ENCODE measurements around the gene BCL11B.
"Not testable (repeated sequence)": the region's sequence is repeated elsewhere in the genome, so short reads cannot be mapped to it uniquely, and the experiment has no call there.

The BCL11B gene

GRCh38 chr14:99188731-99189191, 83.2 kb downstream of the BCL11B start:
- no peak for TF ChIP-seq CTCF (conservative IDR thresholded peaks at IDR 0.05; ENCODE audit: low read depth)

GRCh38 chr14:99187858-99188257, 84.1 kb downstream of the BCL11B start:
- no peak for TF ChIP-seq CTCF (conservative IDR thresholded peaks at IDR 0.05; ENCODE audit: low read depth)
- DNase-seq (ENCODE audit: low spot score), result no peak
- CTCF ChIA-PET, result interaction anchor here (0.6 kb wide), 2 partner anchors 11 to 27 kb away, joined by 3 read pairs; no protein-coding TSS in a partner anchor
- no peak overlapping the region for H3K27ac ChIP-seq
- POLR2A ChIA-PET (ENCODE audit: low non-redundant PET), result no interaction called here

More at GRCh38 chr14:99188731-99189191, 83.2 kb downstream of the BCL11B start:
- no peak overlapping the region for H3K27ac ChIP-seq
- no peak for DNase-seq (ENCODE audit: low spot score)
- ChIA-PET CTCF (interaction anchor here (0.6 kb wide), 1 partner anchor 767 kb away, joined by 3 read pairs; no protein-coding TSS in a partner anchor), POLR2A (ENCODE audit: low non-redundant PET) (no interaction called here)

GRCh38 chr14:99186956-99187690, 84.9 kb downstream of the BCL11B start:
- ChIA-PET CTCF (interaction anchor here (0.6 kb wide), 1 partner anchor 27 kb away, joined by 3 read pairs; no protein-coding TSS in a partner anchor), POLR2A (ENCODE audit: low non-redundant PET) (no interaction called here)
- TF ChIP-seq CTCF (conservative IDR thresholded peaks at IDR 0.05; ENCODE audit: low read depth), result no peak
- no peak overlapping the region for H3K27ac ChIP-seq
- DNase-seq (ENCODE audit: low spot score), result no peak

GRCh38 chr14:99186336-99186735, 85.7 kb downstream of the BCL11B start:
- CTCF ChIA-PET; POLR2A ChIA-PET (ENCODE audit: low non-redundant PET); H3K27ac ChIP-seq; DNase-seq (ENCODE audit: low spot score): not testable (repeated sequence)

- no peak overlapping the region for H3K27ac ChIP-seq
- TF ChIP-seq CTCF (conservative IDR thresholded peaks at IDR 0.05; ENCODE audit: low read depth), result no peak
- CTCF ChIA-PET, result no interaction called here
- POLR2A ChIA-PET (ENCODE audit: low non-redundant PET), result no interaction called here
- no peak for DNase-seq (ENCODE audit: low spot score)
Measured at GRCh38 chr14:99185436-99186068, 86.4 kb downstream of the BCL11B start.

GRCh38 chr14:99183716-99184115, 88.3 kb downstream of the BCL11B start:
- DNase-seq (ENCODE audit: low spot score), result no peak
- ChIA-PET CTCF (no interaction called here), POLR2A (ENCODE audit: low non-redundant PET) (no interaction called here)
- TF ChIP-seq CTCF (conservative IDR thresholded peaks at IDR 0.05; ENCODE audit: low read depth), result no peak
- H3K27ac ChIP-seq, result no peak overlapping the region

GRCh38 chr14:99183311-99183710, 88.7 kb downstream of the BCL11B start:
- POLR2A ChIA-PET (ENCODE audit: low non-redundant PET), result no interaction called here
- H3K27ac ChIP-seq, result no peak overlapping the region
- CTCF ChIA-PET, result no interaction called here
- no peak for TF ChIP-seq CTCF (conservative IDR thresholded peaks at IDR 0.05; ENCODE audit: low read depth)
- no peak for DNase-seq (ENCODE audit: low spot score)
